ENCODE measurements around the gene IRAG1. TPM values are rescaled to one million over a fixed set of nuclear protein-coding genes. Genes with fewer than 3 reads are reported as not detected.

The IRAG1 gene
- polyA plus RNA-seq, 4 donors: 0.45 to 9.0 (median 3.0) TPM

DNA sequence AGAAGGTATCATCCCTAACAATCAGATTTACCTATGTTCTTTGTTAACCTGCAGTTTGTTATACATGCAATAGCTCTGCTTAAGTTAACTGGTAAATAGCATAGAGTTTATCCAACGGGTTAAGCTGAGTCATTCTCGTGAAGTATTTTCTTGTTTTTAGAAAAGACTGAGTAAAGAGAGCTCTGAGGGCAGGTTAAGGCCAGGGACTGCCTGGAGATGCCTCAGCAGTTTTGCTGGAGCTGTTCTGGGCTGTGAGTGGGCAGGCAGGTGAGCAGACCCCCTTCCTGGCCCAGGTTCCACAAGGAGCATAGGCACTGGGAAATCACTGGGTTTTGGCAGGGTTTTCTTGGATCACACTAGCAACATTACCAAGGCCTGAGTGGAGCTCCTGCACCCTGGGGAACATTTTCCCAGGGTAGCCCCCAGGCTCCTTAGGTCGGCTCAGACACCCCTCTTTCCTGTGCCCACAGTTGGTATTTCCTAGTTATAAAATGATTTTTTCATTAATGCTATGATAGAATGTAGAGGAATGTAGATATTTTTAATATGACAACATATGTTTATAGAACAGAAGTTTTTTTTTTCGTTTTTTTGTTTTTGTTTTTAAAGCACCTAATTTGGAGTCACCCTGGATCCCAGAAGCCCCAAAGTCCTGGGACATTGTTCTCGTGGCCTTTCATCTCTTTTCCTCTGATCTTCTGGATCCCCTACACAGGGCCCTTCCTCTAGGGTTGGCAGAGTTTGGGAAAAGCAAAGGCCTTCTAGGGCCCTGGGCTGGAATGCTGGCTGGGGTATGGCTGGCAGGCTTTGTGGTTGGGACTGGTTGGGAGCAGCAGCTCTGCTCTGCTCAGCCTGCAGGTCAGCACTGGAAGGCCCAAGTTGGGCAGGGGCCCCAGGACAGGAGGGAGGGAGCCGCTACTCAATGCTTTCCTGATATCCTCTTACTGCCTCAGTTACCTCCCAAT lies 26.7 kb downstream of the IRAG1 start:
- no peak for FAIRE-seq
- Histone ChIP-seq H3K36me3 (ENCODE audit: control insufficient read depth in 3 of 3, insufficient read depth in 2 of 3, low read depth in 1 of 3, low read length in 3 of 3) (no peaks in the 10 kb centered on the region), H3K27ac (ENCODE audit: low read depth in 1 of 3, low read length in 2 of 3) (peak overlapping the region in 1 of 3 donors; percentile 68), H3K9me3 (ENCODE audit: control insufficient read depth in 2 of 2, insufficient read depth in 1 of 2, low read depth in 1 of 2, low read length in 1 of 2) (no peaks in the 10 kb centered on the region), H3K4me1 (ENCODE audit: control insufficient read depth in 3 of 3, insufficient read depth in 2 of 3, low read depth in 1 of 3, low read length in 2 of 3) (peaks cover 0 to 19% (median 2%) of the 10 kb centered on the region in 3 donors), H3K27me3 (ENCODE audit: control insufficient read depth in 3 of 3, insufficient read depth in 3 of 3, low read length in 3 of 3) (no peaks in the 10 kb centered on the region), H3K4me3 (ENCODE audit: low read depth in 1 of 3, low read length in 3 of 3) (no peak overlapping the region)
- WGBS, 3 donors: 61 to 72% (median 71%) methylated on average over 6 of the region's 6 CpGs
- no peak for DNase-seq

GRCh38 chr11:10664496-10664895 lies 29.1 kb downstream of the IRAG1 start:
- Histone ChIP-seq H3K27ac (ENCODE audit: low read depth in 1 of 3, low read length in 2 of 3) (peak overlapping the region in 1 of 3 donors; percentile 42), H3K9me3 (ENCODE audit: control insufficient read depth in 2 of 2, insufficient read depth in 1 of 2, low read depth in 1 of 2, low read length in 1 of 2) (no peaks in the 10 kb centered on the region), H3K4me3 (ENCODE audit: low read depth in 1 of 3, low read length in 3 of 3) (no peak overlapping the region), H3K27me3 (ENCODE audit: control insufficient read depth in 3 of 3, insufficient read depth in 3 of 3, low read length in 3 of 3) (no peaks in the 10 kb centered on the region), H3K4me1 (ENCODE audit: control insufficient read depth in 3 of 3, insufficient read depth in 2 of 3, low read depth in 1 of 3, low read length in 2 of 3) (peaks cover 0 to 10% (median 2%) of the 10 kb centered on the region in 3 donors), H3K36me3 (ENCODE audit: control insufficient read depth in 3 of 3, insufficient read depth in 2 of 3, low read depth in 1 of 3, low read length in 3 of 3) (no peaks in the 10 kb centered on the region)
- no peak for DNase-seq
- no peak for FAIRE-seq
- 86 to 95% (median 91%) methylated on average over 1 of the region's 1 CpG for WGBS, 3 donors

DNA sequence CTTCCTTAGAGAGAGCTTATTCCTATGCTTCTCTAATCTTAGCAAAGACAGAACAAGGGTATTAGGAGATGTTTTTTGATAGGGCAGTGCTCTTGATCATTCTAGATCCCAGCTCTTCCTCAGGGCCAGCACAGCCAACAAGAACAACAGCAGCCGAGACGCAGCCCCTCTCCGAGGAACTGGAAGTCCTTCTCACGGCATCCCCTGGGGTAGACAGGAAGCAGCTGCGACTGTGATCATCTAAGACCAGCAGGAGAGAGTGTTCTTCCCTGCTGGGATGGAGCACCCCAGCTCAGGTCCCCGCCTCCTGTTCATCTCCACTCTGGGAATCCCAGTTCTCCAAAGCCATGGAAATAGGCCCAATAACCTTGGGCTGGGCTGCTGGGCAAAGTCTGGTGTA lies 29.6 kb downstream of the IRAG1 start:
- Histone ChIP-seq H3K4me1 (ENCODE audit: control insufficient read depth in 3 of 3, insufficient read depth in 2 of 3, low read depth in 1 of 3, low read length in 2 of 3) (peaks cover 3 to 10% (median 7%) of the 10 kb centered on the region in 3 donors), H3K27ac (ENCODE audit: low read depth in 1 of 3, low read length in 2 of 3) (peak overlapping the region in 1 of 3 donors; percentile 42)
- WGBS, 3 donors: 61 to 86% (median 76%) methylated on average over 6 of the region's 6 CpGs

GRCh38 chr11:10663365-10663764 lies 30.2 kb downstream of the IRAG1 start:
- DNase-seq: no peak
- H3K4me1 ChIP-seq (ENCODE audit: control insufficient read depth in 3 of 3, insufficient read depth in 2 of 3, low read depth in 1 of 3, low read length in 2 of 3): peaks cover 3 to 8% (median 8%) of the 10 kb centered on the region in 3 donors
- peaks cover 0 to 4% (median 0%) of the 10 kb centered on the region in 3 donors for H3K36me3 ChIP-seq (ENCODE audit: control insufficient read depth in 3 of 3, insufficient read depth in 2 of 3, low read depth in 1 of 3, low read length in 3 of 3)
- peak overlapping the region in 1 of 3 donors; percentile 42 for H3K27ac ChIP-seq (ENCODE audit: low read depth in 1 of 3, low read length in 2 of 3)
- FAIRE-seq: no peak
- no peak overlapping the region for H3K4me3 ChIP-seq (ENCODE audit: low read depth in 1 of 3, low read length in 3 of 3)
- H3K27me3 ChIP-seq (ENCODE audit: control insufficient read depth in 3 of 3, insufficient read depth in 3 of 3, low read length in 3 of 3): no peaks in the 10 kb centered on the region
- no peaks in the 10 kb centered on the region for H3K9me3 ChIP-seq (ENCODE audit: control insufficient read depth in 2 of 2, insufficient read depth in 1 of 2, low read depth in 1 of 2, low read length in 1 of 2)

More for the DNA sequence above, 29.6 kb downstream of the IRAG1 start:
- no peaks in the 10 kb centered on the region for H3K36me3 ChIP-seq (ENCODE audit: control insufficient read depth in 3 of 3, insufficient read depth in 2 of 3, low read depth in 1 of 3, low read length in 3 of 3)
- no peak for FAIRE-seq
- no peak overlapping the region for H3K4me3 ChIP-seq (ENCODE audit: low read depth in 1 of 3, low read length in 3 of 3)
- no peaks in the 10 kb centered on the region for H3K9me3 ChIP-seq (ENCODE audit: control insufficient read depth in 2 of 2, insufficient read depth in 1 of 2, low read depth in 1 of 2, low read length in 1 of 2)
- DNase-seq: no peak
- H3K27me3 ChIP-seq (ENCODE audit: control insufficient read depth in 3 of 3, insufficient read depth in 3 of 3, low read length in 3 of 3): no peaks in the 10 kb centered on the region

GRCh38 chr11:10660323-10660722 lies 33.2 kb downstream of the IRAG1 start:
- peaks cover 0 to 4% (median 0%) of the 10 kb centered on the region in 3 donors for H3K36me3 ChIP-seq (ENCODE audit: control insufficient read depth in 3 of 3, insufficient read depth in 2 of 3, low read depth in 1 of 3, low read length in 3 of 3)
- peak overlapping the region in 1 of 3 donors; percentile 67 for H3K27ac ChIP-seq (ENCODE audit: low read depth in 1 of 3, low read length in 2 of 3)
- FAIRE-seq (no peak), DNase-seq (no peak)
- 88 to 98% (median 88%) methylated on average over 2 of the region's 2 CpGs for WGBS, 3 donors
- peaks cover 3 to 15% (median 8%) of the 10 kb centered on the region in 3 donors for H3K4me1 ChIP-seq (ENCODE audit: control insufficient read depth in 3 of 3, insufficient read depth in 2 of 3, low read depth in 1 of 3, low read length in 2 of 3)
- no peaks in the 10 kb centered on the region for H3K9me3 ChIP-seq (ENCODE audit: control insufficient read depth in 2 of 2, insufficient read depth in 1 of 2, low read depth in 1 of 2, low read length in 1 of 2)
- no peaks in the 10 kb centered on the region for H3K27me3 ChIP-seq (ENCODE audit: control insufficient read depth in 3 of 3, insufficient read depth in 3 of 3, low read length in 3 of 3)
- H3K4me3 ChIP-seq (ENCODE audit: low read depth in 1 of 3, low read length in 3 of 3): no peak overlapping the region

GRCh38 chr11:10659339-10660216 lies 34.0 kb downstream of the IRAG1 start:
- no peaks in the 10 kb centered on the region for H3K27me3 ChIP-seq (ENCODE audit: control insufficient read depth in 3 of 3, insufficient read depth in 3 of 3, low read length in 3 of 3)
- 41 to 43% (median 41%) methylated on average over 13 of the region's 13 CpGs for WGBS, 3 donors
- H3K4me1 ChIP-seq (ENCODE audit: control insufficient read depth in 3 of 3, insufficient read depth in 2 of 3, low read depth in 1 of 3, low read length in 2 of 3): peaks cover 3 to 15% (median 8%) of the 10 kb centered on the region in 3 donors
- peak overlapping the region in 2 of 3 donors; percentile 24 to 85 for H3K27ac ChIP-seq (ENCODE audit: low read depth in 1 of 3, low read length in 2 of 3)
- no peak overlapping the region for H3K4me3 ChIP-seq (ENCODE audit: low read depth in 1 of 3, low read length in 3 of 3)
- H3K36me3 ChIP-seq (ENCODE audit: control insufficient read depth in 3 of 3, insufficient read depth in 2 of 3, low read depth in 1 of 3, low read length in 3 of 3): peaks cover 0 to 4% (median 0%) of the 10 kb centered on the region in 3 donors
- no peaks in the 10 kb centered on the region for H3K9me3 ChIP-seq (ENCODE audit: control insufficient read depth in 2 of 2, insufficient read depth in 1 of 2, low read depth in 1 of 2, low read length in 1 of 2)
- DNase-seq (peak; percentile 32 to 56), FAIRE-seq (no peak)

DNA sequence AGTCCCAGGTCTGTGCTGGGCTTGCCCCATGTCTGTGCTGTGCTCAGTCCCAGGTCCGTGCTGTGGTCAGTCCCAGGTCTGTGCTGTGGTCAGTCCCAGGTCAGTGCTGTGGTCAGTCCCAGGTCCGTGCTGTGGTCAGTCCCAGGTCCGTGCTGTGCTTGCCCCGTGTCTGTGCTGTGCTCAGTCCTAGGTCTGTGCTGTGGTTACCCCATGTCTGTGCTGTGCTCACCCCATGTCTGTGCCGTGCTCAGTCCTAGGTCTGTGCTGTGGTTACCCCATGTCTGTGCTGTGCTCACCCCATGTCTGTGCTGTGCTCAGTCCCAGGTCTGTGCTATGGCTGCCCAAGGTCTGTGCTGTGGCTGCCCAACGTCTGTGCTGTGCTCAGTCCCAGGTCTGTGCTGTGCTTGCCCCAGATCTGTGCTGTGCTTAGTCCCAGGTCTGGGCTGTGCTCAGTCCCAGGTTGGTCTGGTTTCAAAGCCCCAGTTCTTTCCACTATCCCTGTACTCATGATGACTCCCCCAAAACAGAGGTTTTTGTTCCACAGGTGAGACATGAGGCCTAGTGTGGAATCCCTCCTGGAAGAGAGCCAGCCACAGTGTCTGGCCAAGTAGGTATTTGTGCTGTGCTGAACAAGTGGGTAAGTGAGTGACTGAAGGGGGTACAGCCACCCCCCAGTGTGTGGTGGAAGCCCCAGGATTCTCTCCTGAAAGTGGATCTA lies 34.8 kb downstream of the IRAG1 start:
- 75 to 86% (median 80%) methylated on average over 6 of the region's 6 CpGs for WGBS, 3 donors
- Histone ChIP-seq H3K27ac (ENCODE audit: low read depth in 1 of 3, low read length in 2 of 3) (peak overlapping the region in 1 of 3 donors; percentile 85), H3K9me3 (ENCODE audit: control insufficient read depth in 2 of 2, insufficient read depth in 1 of 2, low read depth in 1 of 2, low read length in 1 of 2) (no peaks in the 10 kb centered on the region), H3K36me3 (ENCODE audit: control insufficient read depth in 3 of 3, insufficient read depth in 2 of 3, low read depth in 1 of 3, low read length in 3 of 3) (peaks cover 0 to 4% (median 0%) of the 10 kb centered on the region in 3 donors), H3K4me3 (ENCODE audit: low read depth in 1 of 3, low read length in 3 of 3) (no peak overlapping the region), H3K4me1 (ENCODE audit: control insufficient read depth in 3 of 3, insufficient read depth in 2 of 3, low read depth in 1 of 3, low read length in 2 of 3) (peaks cover 3 to 15% (median 6%) of the 10 kb centered on the region in 3 donors), H3K27me3 (ENCODE audit: control insufficient read depth in 3 of 3, insufficient read depth in 3 of 3, low read length in 3 of 3) (no peaks in the 10 kb centered on the region)
- FAIRE-seq (no peak), DNase-seq (no peak)
